Stomach (tissue), 4 donors: ENCODE results near the gene LRMDA.

Experiments
- CTCF ChIP-seq, 7 experiments: fragments of 450-650 bp in 4 of 7; fragments of 200-600 bp in 3 of 7; sonication (generic) in 3 of 7; IDR thresholded peaks; one replicate each; pipeline ENCODE4 v1.5.1; 2016 to 2019; ENCODE audit warnings: antibody characterized with exemption in 7 of 7, control low read depth in 2 of 7, mild to moderate bottlenecking in 1 of 7
- EP300 ChIP-seq: sonication (generic); formaldehyde crosslinking; IDR thresholded peaks from one replicate; pipeline ENCODE4 v1.6.1; 2017; ENCODE audit warnings: antibody characterized with exemption
- POLR2A ChIP-seq, 4 donors: fragments of 450-650 bp; IDR thresholded peaks; one replicate each; pipeline ENCODE4 v1.6.1; 2016; ENCODE audit warnings: antibody characterized with exemption in 4 of 4, control low read depth in 2 of 4, mild to moderate bottlenecking in 1 of 4, moderate library complexity in 1 of 4
- POLR2AphosphoS5 ChIP-seq, 3 donors: sonication (generic); formaldehyde crosslinking; IDR thresholded peaks; one replicate each; pipeline ENCODE4 v1.6.1; 2016; ENCODE audit warnings: antibody characterized with exemption in 3 of 3

- TF ChIP-seq POLR2A (IDR thresholded peaks at IDR 0.05) (no peak), CTCF (IDR thresholded peaks at IDR 0.05) (no peak), POLR2AphosphoS5 (IDR thresholded peaks at IDR 0.05) (no peak), EP300 (no peak)
Measured at GRCh38 chr10:75592151-75592787, 160.8 kb downstream of the LRMDA start.
